ENCODE results near the gene MARF1.

DNA sequence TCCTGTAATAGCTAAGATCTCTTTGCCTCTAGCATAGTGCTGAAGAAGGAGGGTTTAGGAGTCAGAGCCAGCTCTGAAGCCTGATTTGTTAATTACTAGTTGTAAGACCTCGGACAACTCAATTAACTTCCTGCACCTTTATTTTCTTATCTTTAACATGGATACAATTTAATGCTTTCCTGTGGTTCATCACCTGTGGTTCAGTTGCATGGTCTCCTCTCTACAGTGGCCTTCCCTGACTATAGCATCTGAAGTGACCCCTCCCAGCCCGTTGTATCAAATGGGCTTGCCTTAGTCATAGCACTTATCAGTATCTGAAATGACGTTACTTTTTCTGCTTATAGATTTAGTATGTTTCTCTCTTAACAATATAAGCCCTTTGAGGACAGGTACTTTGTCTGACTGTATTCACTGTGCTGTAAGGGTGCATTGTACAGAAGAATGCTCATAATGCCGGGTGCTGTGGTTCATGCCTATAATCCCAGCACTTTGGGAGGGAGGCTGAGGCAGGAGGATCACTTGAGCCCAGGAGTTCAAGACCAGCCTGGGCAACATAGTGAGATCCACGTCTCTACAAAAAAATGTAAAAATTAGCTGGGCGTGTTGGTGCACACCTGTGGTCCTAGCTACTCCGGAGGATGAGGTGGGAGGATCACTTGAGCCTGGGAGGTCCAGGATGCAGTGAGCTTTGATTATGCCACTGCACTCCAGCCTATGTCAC lies 4.5 kb upstream of the MARF1 start:
- TF ChIP-seq, protein P1, sequence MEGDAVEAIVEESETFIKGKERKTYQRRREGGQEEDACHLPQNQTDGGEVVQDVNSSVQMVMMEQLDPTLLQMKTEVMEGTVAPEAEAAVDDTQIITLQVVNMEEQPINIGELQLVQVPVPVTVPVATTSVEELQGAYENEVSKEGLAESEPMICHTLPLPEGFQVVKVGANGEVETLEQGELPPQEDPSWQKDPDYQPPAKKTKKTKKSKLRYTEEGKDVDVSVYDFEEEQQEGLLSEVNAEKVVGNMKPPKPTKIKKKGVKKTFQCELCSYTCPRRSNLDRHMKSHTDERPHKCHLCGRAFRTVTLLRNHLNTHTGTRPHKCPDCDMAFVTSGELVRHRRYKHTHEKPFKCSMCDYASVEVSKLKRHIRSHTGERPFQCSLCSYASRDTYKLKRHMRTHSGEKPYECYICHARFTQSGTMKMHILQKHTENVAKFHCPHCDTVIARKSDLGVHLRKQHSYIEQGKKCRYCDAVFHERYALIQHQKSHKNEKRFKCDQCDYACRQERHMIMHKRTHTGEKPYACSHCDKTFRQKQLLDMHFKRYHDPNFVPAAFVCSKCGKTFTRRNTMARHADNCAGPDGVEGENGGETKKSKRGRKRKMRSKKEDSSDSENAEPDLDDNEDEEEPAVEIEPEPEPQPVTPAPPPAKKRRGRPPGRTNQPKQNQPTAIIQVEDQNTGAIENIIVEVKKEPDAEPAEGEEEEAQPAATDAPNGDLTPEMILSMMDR (IDR thresholded peaks at IDR 0.05) = no peak
- TF ChIP-seq EZH2 (IDR thresholded peaks at IDR 0.05) = no peak
- no peak for TF ChIP-seq EZH2phosphoT487 (IDR thresholded peaks at IDR 0.05)

All from neural progenitor cell (in vitro differentiated cells).